ENCODE measurements around the gene SYT6. TPM values are rescaled to one million over a fixed set of nuclear protein-coding genes. Genes with fewer than 3 reads are reported as not detected.

Gene SYT6
- total RNA-seq: 0.13 TPM in 1 of 2 replicates, not detected in the other

GRCh38 chr1:114153261-114154145 is at the start of gene SYT6:
Gene SYT6 (minus strand): TSS chr1:114153869. CDS start chr1:114153772, 97 bp downstream.

Other genes with a start within 250 kb of the SYT6 start
- gene AP4B1, start 249.1 kb downstream of the SYT6 start, total RNA-seq: 14.3 and 15.3 TPM in 2 replicates
- gene DCLRE1B, start 248.5 kb downstream of the SYT6 start, total RNA-seq: 6.3 and 11.7 TPM in 2 replicates
- gene HIPK1, start 224.5 kb downstream of the SYT6 start, total RNA-seq: 23.8 and 26.2 TPM in 2 replicates
- gene OLFML3, start 174.4 kb downstream of the SYT6 start, total RNA-seq: 4.9 and 53.6 TPM in 2 replicates